ENCODE measurements around the gene ALG5. TPM values are rescaled to one million over a fixed set of nuclear protein-coding genes. Genes with fewer than 3 reads are reported as not detected.

Gene ALG5
- polyA plus RNA-seq, 2 donors, result 17.0 to 26.2 TPM

DNA sequence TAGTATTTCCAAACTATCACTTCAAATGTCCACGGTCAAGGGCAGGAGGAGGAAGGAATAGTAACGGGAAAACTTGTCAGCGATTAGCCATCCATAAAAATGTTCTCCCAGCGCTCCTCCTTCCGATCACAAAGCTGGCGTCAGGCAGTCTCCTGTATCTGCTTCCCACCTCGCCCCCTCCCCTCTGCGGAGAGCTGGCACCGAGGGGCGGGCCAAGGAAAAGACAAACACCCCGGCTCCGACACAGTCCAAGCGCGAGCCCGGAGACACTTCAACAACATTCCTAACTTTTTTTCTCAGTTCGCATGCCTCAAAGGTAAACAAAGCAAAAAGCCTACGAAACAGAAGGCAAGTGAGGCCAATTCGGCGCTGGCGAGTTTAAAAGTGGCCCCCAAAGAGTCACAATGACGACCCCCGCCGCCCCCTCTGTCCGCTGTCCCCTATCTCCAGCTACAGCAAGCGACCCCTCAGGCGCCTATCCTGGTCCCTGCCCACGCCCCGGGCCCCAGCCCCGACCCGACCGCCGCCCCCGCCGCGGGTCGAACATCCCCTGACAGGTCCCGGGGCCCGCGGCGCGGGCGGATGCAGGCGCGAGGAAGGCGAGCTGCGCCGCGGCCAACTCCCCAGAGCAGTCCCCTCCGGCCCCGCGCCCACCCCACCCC is 79.8 kb downstream of the ALG5 start:
- Histone ChIP-seq H3K4me1 (ENCODE audit: control insufficient read depth in 2 of 2, insufficient read depth in 2 of 2, low read length in 1 of 2) (peaks cover 0 to 2% of the 10 kb centered on the region in 2 donors), H3K27me3 (ENCODE audit: control insufficient read depth in 1 of 2, insufficient read depth in 2 of 2, low read length in 2 of 2) (no peaks in the 10 kb centered on the region), H3K27ac (ENCODE audit: low read depth in 2 of 2, low read length in 1 of 2) (peak overlapping the region; percentile 33 to 75), H3K36me3 (ENCODE audit: control insufficient read depth in 2 of 2, insufficient read depth in 2 of 2, low read length in 1 of 2) (no peaks in the 10 kb centered on the region), H3K4me3 (ENCODE audit: low read depth in 1 of 2, low read length in 2 of 2) (peak overlapping the region; percentile 47 to 75), H3K9me3 (ENCODE audit: control insufficient read depth in 2 of 2, insufficient read depth in 1 of 2, low read depth in 1 of 2, low read length in 1 of 2) (no peaks in the 10 kb centered on the region)
- 1 to 2% methylated on average over 34 to 51 of the region's 51 CpGs for WGBS, 2 donors

DNA sequence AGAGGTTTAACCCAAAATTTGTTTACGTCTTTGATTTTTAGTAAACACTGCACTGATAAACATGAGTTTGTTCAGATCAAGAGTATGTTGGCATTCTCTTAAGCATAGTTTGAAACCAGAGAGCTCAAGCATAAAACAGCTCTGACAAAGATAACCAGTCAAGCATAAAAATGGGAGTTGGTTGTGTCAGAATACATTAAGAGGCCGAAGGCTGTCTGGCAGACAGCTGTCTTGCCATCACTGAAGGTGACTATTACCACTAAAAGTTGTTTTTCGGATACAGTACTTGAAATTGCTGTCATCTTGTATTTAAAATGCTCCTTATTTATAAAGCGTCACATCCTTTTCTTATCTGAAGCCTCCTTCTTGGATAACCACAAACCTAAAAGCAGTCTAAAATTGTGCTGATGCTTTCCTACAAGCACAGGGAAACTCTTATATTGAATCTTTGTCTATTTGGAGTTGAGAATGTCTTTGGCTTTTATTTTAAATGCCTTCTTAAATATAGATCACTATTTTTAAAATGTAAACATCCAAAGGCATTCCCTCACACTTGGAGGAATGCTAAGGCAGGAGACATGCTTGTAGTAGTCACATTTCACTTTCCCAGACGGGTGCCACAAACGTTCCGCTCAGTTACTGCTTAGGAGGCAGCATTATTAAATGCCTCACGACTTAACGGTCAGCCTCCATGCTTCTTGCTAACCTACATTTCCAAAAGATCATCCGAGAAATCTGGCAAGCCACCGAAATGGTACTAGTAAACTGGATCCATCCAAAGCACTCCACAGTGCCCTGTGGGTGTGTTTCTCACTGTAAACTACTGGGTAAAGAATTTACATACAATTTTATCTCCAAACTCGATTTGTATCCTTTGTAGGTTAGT is 80.7 kb downstream of the ALG5 start:
- WGBS, 2 donors, result 25 to 30% methylated on average over 12 of the region's 12 CpGs
- peaks cover 0 to 2% of the 10 kb centered on the region in 2 donors for H3K4me1 ChIP-seq (ENCODE audit: control insufficient read depth in 2 of 2, insufficient read depth in 2 of 2, low read length in 1 of 2)
- no peaks in the 10 kb centered on the region for H3K36me3 ChIP-seq (ENCODE audit: control insufficient read depth in 2 of 2, insufficient read depth in 2 of 2, low read length in 1 of 2)
- H3K4me3 ChIP-seq (ENCODE audit: low read depth in 1 of 2, low read length in 2 of 2), result peak overlapping the region in 1 of 2 donors; percentile 75
- H3K9me3 ChIP-seq (ENCODE audit: control insufficient read depth in 2 of 2, insufficient read depth in 1 of 2, low read depth in 1 of 2, low read length in 1 of 2), result no peaks in the 10 kb centered on the region
- no peaks in the 10 kb centered on the region for H3K27me3 ChIP-seq (ENCODE audit: control insufficient read depth in 1 of 2, insufficient read depth in 2 of 2, low read length in 2 of 2)
- peak overlapping the region in 1 of 2 donors; percentile 40 for H3K27ac ChIP-seq (ENCODE audit: low read depth in 2 of 2, low read length in 1 of 2)

DNA sequence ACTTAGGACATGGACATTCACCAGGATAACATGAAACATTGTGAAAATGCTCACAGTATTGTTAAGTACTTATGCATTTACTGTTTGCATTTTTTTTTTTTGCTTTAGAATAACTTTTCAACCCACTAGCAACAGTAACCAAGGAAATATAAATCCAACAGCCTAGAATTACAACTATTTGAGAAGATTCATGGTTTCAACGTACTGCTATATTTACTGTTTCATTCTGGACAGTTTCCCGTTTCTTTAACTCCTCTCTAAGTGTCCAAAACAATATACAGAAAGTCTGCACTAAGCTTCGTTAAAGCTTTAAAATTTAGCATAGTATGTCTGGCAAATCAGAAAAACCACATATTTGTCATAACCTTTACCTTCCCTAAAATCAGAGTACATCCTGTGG is 81.8 kb downstream of the ALG5 start:
- Histone ChIP-seq H3K9me3 (ENCODE audit: control insufficient read depth in 2 of 2, insufficient read depth in 1 of 2, low read depth in 1 of 2, low read length in 1 of 2) (no peaks in the 10 kb centered on the region), H3K36me3 (ENCODE audit: control insufficient read depth in 2 of 2, insufficient read depth in 2 of 2, low read length in 1 of 2) (no peaks in the 10 kb centered on the region), H3K27me3 (ENCODE audit: control insufficient read depth in 1 of 2, insufficient read depth in 2 of 2, low read length in 2 of 2) (no peaks in the 10 kb centered on the region), H3K4me1 (ENCODE audit: control insufficient read depth in 2 of 2, insufficient read depth in 2 of 2, low read length in 1 of 2) (peaks cover 0 to 2% of the 10 kb centered on the region in 2 donors), H3K4me3 (ENCODE audit: low read depth in 1 of 2, low read length in 2 of 2) (no peak overlapping the region), H3K27ac (ENCODE audit: low read depth in 2 of 2, low read length in 1 of 2) (no peak overlapping the region)
- WGBS, 2 donors, result 61 to 72% methylated on average over 3 of the region's 3 CpGs

DNA sequence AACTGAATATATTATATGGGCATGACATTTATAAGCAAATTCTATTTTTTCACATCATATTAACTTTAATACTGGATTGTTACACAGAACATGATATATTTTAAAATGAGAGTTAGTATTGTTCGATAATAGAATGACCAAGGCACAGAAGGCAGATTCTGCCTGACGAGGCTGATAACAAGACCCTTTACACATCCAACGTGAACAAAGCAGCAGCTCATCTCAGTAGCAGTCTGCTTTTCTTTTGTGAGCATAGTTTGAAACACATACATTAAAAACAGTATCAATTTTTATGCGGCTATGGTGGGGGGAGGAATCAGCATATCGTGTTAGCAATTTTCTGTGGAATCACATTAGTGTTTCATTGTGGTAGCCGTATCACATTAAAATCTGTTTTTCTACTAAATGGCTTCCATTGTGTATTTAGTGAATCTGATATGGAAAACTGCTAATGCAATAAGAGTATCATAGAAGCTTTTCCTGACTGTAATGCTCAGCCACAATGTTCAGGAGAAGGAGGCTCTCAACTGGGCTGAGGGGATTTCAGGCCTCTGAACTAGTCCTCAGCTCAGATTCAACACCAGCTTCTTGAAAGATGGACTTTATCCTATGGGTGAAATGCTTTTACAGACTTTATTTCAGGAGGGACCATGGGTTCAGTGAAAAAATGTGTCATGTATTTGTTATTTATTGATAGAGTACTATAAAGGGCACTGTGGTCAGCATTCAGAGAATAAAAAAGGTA is 83.1 kb downstream of the ALG5 start:
- Histone ChIP-seq H3K9me3 (ENCODE audit: control insufficient read depth in 2 of 2, insufficient read depth in 1 of 2, low read depth in 1 of 2, low read length in 1 of 2) (no peaks in the 10 kb centered on the region), H3K27ac (ENCODE audit: low read depth in 2 of 2, low read length in 1 of 2) (no peak overlapping the region), H3K4me3 (ENCODE audit: low read depth in 1 of 2, low read length in 2 of 2) (no peak overlapping the region), H3K27me3 (ENCODE audit: control insufficient read depth in 1 of 2, insufficient read depth in 2 of 2, low read length in 2 of 2) (no peaks in the 10 kb centered on the region), H3K4me1 (ENCODE audit: control insufficient read depth in 2 of 2, insufficient read depth in 2 of 2, low read length in 1 of 2) (peaks cover 0 to 2% of the 10 kb centered on the region in 2 donors), H3K36me3 (ENCODE audit: control insufficient read depth in 2 of 2, insufficient read depth in 2 of 2, low read length in 1 of 2) (no peaks in the 10 kb centered on the region)
- WGBS, 2 donors, result 89 to 91% methylated on average over 6 of the region's 6 CpGs

- peaks cover 0 to 2% of the 10 kb centered on the region in 2 donors for H3K4me1 ChIP-seq (ENCODE audit: control insufficient read depth in 2 of 2, insufficient read depth in 2 of 2, low read length in 1 of 2)
- H3K4me3 ChIP-seq (ENCODE audit: low read depth in 1 of 2, low read length in 2 of 2), result no peak overlapping the region
- no peaks in the 10 kb centered on the region for H3K27me3 ChIP-seq (ENCODE audit: control insufficient read depth in 1 of 2, insufficient read depth in 2 of 2, low read length in 2 of 2)
- H3K36me3 ChIP-seq (ENCODE audit: control insufficient read depth in 2 of 2, insufficient read depth in 2 of 2, low read length in 1 of 2), result no peaks in the 10 kb centered on the region
- H3K27ac ChIP-seq (ENCODE audit: low read depth in 2 of 2, low read length in 1 of 2), result no peak overlapping the region
- no peaks in the 10 kb centered on the region for H3K9me3 ChIP-seq (ENCODE audit: control insufficient read depth in 2 of 2, insufficient read depth in 1 of 2, low read depth in 1 of 2, low read length in 1 of 2)
- 68 to 73% methylated on average over 5 of the region's 5 CpGs for WGBS, 2 donors
Measured at GRCh38 chr13:36915106-36915505, 84.0 kb downstream of the ALG5 start.

GRCh38 chr13:36914648-36915047 is 84.5 kb downstream of the ALG5 start:
- Histone ChIP-seq H3K27ac (ENCODE audit: low read depth in 2 of 2, low read length in 1 of 2) (no peak overlapping the region), H3K27me3 (ENCODE audit: control insufficient read depth in 1 of 2, insufficient read depth in 2 of 2, low read length in 2 of 2) (no peaks in the 10 kb centered on the region), H3K4me3 (ENCODE audit: low read depth in 1 of 2, low read length in 2 of 2) (no peak overlapping the region), H3K36me3 (ENCODE audit: control insufficient read depth in 2 of 2, insufficient read depth in 2 of 2, low read length in 1 of 2) (no peaks in the 10 kb centered on the region), H3K4me1 (ENCODE audit: control insufficient read depth in 2 of 2, insufficient read depth in 2 of 2, low read length in 1 of 2) (peaks cover 0 to 2% of the 10 kb centered on the region in 2 donors), H3K9me3 (ENCODE audit: control insufficient read depth in 2 of 2, insufficient read depth in 1 of 2, low read depth in 1 of 2, low read length in 1 of 2) (no peaks in the 10 kb centered on the region)
- 79 to 85% methylated on average over 4 of the region's 4 CpGs for WGBS, 2 donors

- H3K27ac ChIP-seq (ENCODE audit: low read depth in 2 of 2, low read length in 1 of 2), result no peak overlapping the region
- no peaks in the 10 kb centered on the region for H3K9me3 ChIP-seq (ENCODE audit: control insufficient read depth in 2 of 2, insufficient read depth in 1 of 2, low read depth in 1 of 2, low read length in 1 of 2)
- H3K27me3 ChIP-seq (ENCODE audit: control insufficient read depth in 1 of 2, insufficient read depth in 2 of 2, low read length in 2 of 2), result no peaks in the 10 kb centered on the region
- H3K36me3 ChIP-seq (ENCODE audit: control insufficient read depth in 2 of 2, insufficient read depth in 2 of 2, low read length in 1 of 2), result no peaks in the 10 kb centered on the region
- no peaks in the 10 kb centered on the region for H3K4me1 ChIP-seq (ENCODE audit: control insufficient read depth in 2 of 2, insufficient read depth in 2 of 2, low read length in 1 of 2)
- no peak overlapping the region for H3K4me3 ChIP-seq (ENCODE audit: low read depth in 1 of 2, low read length in 2 of 2)
Measured at GRCh38 chr13:36913463-36913862, 85.7 kb downstream of the ALG5 start.

DNA sequence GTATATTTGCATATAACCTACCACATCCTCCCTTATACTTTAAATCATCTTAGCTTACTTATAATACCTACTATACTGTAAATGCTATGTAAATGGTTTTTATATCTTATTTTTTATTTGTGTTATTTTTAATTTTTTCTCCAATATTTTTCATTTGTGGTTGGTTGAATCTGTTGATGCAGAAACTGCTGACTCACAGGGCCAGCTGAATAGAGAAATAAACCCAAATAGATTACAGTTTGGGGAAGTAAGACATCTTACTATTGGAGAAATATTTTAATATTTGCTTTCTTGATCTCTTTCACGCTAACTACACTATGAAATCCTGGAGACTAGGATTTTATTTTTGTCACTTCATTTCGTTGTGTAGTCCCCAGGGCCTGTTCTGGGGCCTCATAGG is 86.2 kb downstream of the ALG5 start:
- 63% methylated on average over 2 of the region's 2 CpGs for WGBS, 2 donors
- Histone ChIP-seq H3K27me3 (ENCODE audit: control insufficient read depth in 1 of 2, insufficient read depth in 2 of 2, low read length in 2 of 2) (no peaks in the 10 kb centered on the region), H3K4me3 (ENCODE audit: low read depth in 1 of 2, low read length in 2 of 2) (no peak overlapping the region), H3K27ac (ENCODE audit: low read depth in 2 of 2, low read length in 1 of 2) (no peak overlapping the region), H3K36me3 (ENCODE audit: control insufficient read depth in 2 of 2, insufficient read depth in 2 of 2, low read length in 1 of 2) (no peaks in the 10 kb centered on the region), H3K9me3 (ENCODE audit: control insufficient read depth in 2 of 2, insufficient read depth in 1 of 2, low read depth in 1 of 2, low read length in 1 of 2) (no peaks in the 10 kb centered on the region), H3K4me1 (ENCODE audit: control insufficient read depth in 2 of 2, insufficient read depth in 2 of 2, low read length in 1 of 2) (no peaks in the 10 kb centered on the region)

- Histone ChIP-seq H3K27me3 (ENCODE audit: control insufficient read depth in 1 of 2, insufficient read depth in 2 of 2, low read length in 2 of 2) (no peaks in the 10 kb centered on the region), H3K36me3 (ENCODE audit: control insufficient read depth in 2 of 2, insufficient read depth in 2 of 2, low read length in 1 of 2) (no peaks in the 10 kb centered on the region), H3K4me1 (ENCODE audit: control insufficient read depth in 2 of 2, insufficient read depth in 2 of 2, low read length in 1 of 2) (no peaks in the 10 kb centered on the region), H3K4me3 (ENCODE audit: low read depth in 1 of 2, low read length in 2 of 2) (no peak overlapping the region), H3K27ac (ENCODE audit: low read depth in 2 of 2, low read length in 1 of 2) (no peak overlapping the region), H3K9me3 (ENCODE audit: control insufficient read depth in 2 of 2, insufficient read depth in 1 of 2, low read depth in 1 of 2, low read length in 1 of 2) (no peaks in the 10 kb centered on the region)
Measured at GRCh38 chr13:36912369-36912768, 86.8 kb downstream of the ALG5 start.

All from esophagus (tissue), 2 donors.